Pancreas (tissue), 10 donors: ENCODE measurements around the gene IGF1. TPM values are rescaled to one million over a fixed set of nuclear protein-coding genes. Genes with fewer than 3 reads are reported as not detected.

Experiments
- ATAC-seq, 4 donors: fragments of 200-7000 bp; cut with Tn5 transposase; one replicate each; pipeline versions ENCODE4 v1.8.0 to v1.9.1; 2020; ENCODE audit warnings: mild to moderate bottlenecking in 4 of 4, moderate library complexity in 4 of 4
- DNase-seq, 6 donors: peaks; one replicate each; pipeline ENCODE4 v3.0.0-alpha.2; 2020
- FAIRE-seq: peaks from 2 replicates; lab custom pipeline; 2012; peaks lifted over from hg19 to GRCh38; lab: Jason Lieb, UNC
- H3K27ac ChIP-seq, 4 donors: fragments of 200-600 bp; sonication (generic); 1 replicate in 3 of 4; 2 replicates in 1 of 4; pipeline versions ENCODE4 v1.5.0 to v1.8.0; 2020
- H3K27me3 ChIP-seq, 4 donors: fragments of 200-600 bp; one replicate each; pipeline ENCODE4 v1.8.0; 2021
- H3K36me3 ChIP-seq, 3 donors: fragments of 200-600 bp; sonication (generic) in 1 of 3; one replicate each; pipeline versions ENCODE4 v1.5.0 to v1.8.0; 2020 to 2021
- H3K4me1 ChIP-seq, 3 donors: fragments of 200-600 bp; one replicate each; pipeline ENCODE4 v1.8.0; 2021
- H3K4me3 ChIP-seq, 4 donors: fragments of 200-600 bp; sonication (generic) in 2 of 4; one replicate each; pipeline versions ENCODE4 v1.5.0 to v1.8.0; 2020 to 2021
- H3K9me3 ChIP-seq, 4 donors: fragments of 200-600 bp; one replicate each; pipeline ENCODE4 v1.8.0; 2021
- WGBS, 2 donors: extraction: QIAGEN DNeasy Blood & Tissue Kit; methylation state at CpG; one replicate each; pipeline ENCODE4 v1.1.7; 2013; 5-methylcytosine and 5-hydroxymethylcytosine counted together
- intact Hi-C, 3 donors: fragments of 100-400 bp; cut with DNase I; formaldehyde crosslinking; loops; one replicate each; pipeline versions ENCODE4 v1.11.1 to v1.14.2; 2022
- polyA plus RNA-seq, 2 donors: library from polyadenylated mRNA; stranded (reverse); fragments of 200-250 nt; gene quantifications; one replicate each; pipeline ENCODE4 v1.2.3, GENCODE V29; 2013
- total RNA-seq, 6 donors: library from RNA; stranded (reverse); fragmentation: NEBNext Ultra II Directional in 4 of 6; extraction: Animal tissue kit (Norgen Biotek cat#: 25700) in 4 of 6; gene quantifications; one replicate each; pipeline versions ENCODE4 v1.2.1 to v1.2.4, GENCODE V29; 2021 to 2023
- TF ChIP-seq, protein P1 (sequence below), 4 donors: fragments of 200-600 bp; sonication (generic) in 3 of 4; IDR thresholded peaks; one replicate each; pipeline versions ENCODE4 v1.5.0 to v1.8.0; 2021; ENCODE audit warnings: antibody characterized with exemption in 4 of 4
- donor health status: healthy with polysubstance abuse.
- donor health status: DM: no; HTN: no; CAD: no; lungs with moderate emphysema.
- donor health status: DM: no; HTN: no; CAD: no.
- donor health status: control.
- donor health status: control.
- donor health status: Bipolar disorder and iron deficiency.
- donor health status: DM: yes; HTN: yes; CAD: no.
- donor health status: DM: no; HTN: no; CAD: no.
- donor health status: DM: no; HTN: no; CAD: no.
- donor health status: DM: yes; HTN: yes; CAD: no.

The IGF1 gene
- total and polyA plus RNA-seq, 8 donors, result 1.5 to 23.8 (median 4.6) TPM

GRCh38 chr12:102438047-102438826 is 42.1 kb downstream of the IGF1 start:
- FAIRE-seq, result no peak
- no peak for DNase-seq
- ATAC-seq, result no peak
- intact Hi-C loops, result no loop called here
- TF ChIP-seq, protein P1, sequence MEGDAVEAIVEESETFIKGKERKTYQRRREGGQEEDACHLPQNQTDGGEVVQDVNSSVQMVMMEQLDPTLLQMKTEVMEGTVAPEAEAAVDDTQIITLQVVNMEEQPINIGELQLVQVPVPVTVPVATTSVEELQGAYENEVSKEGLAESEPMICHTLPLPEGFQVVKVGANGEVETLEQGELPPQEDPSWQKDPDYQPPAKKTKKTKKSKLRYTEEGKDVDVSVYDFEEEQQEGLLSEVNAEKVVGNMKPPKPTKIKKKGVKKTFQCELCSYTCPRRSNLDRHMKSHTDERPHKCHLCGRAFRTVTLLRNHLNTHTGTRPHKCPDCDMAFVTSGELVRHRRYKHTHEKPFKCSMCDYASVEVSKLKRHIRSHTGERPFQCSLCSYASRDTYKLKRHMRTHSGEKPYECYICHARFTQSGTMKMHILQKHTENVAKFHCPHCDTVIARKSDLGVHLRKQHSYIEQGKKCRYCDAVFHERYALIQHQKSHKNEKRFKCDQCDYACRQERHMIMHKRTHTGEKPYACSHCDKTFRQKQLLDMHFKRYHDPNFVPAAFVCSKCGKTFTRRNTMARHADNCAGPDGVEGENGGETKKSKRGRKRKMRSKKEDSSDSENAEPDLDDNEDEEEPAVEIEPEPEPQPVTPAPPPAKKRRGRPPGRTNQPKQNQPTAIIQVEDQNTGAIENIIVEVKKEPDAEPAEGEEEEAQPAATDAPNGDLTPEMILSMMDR (IDR thresholded peaks at IDR 0.05), result no peak
- H3K27me3 ChIP-seq, result no peaks in the 10 kb centered on the region
- peaks cover 0 to 10% (median 8%) of the 10 kb centered on the region in 3 donors for H3K4me1 ChIP-seq
- no peak overlapping the region for H3K4me3 ChIP-seq
- H3K9me3 ChIP-seq, result no peaks in the 10 kb centered on the region
- no peaks in the 10 kb centered on the region for H3K36me3 ChIP-seq
- H3K27ac ChIP-seq, result no peak overlapping the region
- WGBS, 2 donors, result 75 to 78% methylated on average over 11 of the region's 11 CpGs

GRCh38 chr12:102437511-102437910 is 42.9 kb downstream of the IGF1 start:
- FAIRE-seq (no peak), ATAC-seq (no peak), DNase-seq (no peak)
- TF ChIP-seq, protein P1 (IDR thresholded peaks at IDR 0.05), result no peak
- Histone ChIP-seq H3K36me3 (no peaks in the 10 kb centered on the region), H3K4me1 (peaks cover 0 to 10% (median 8%) of the 10 kb centered on the region in 3 donors), H3K4me3 (no peak overlapping the region), H3K27ac (no peak overlapping the region), H3K9me3 (no peaks in the 10 kb centered on the region), H3K27me3 (no peaks in the 10 kb centered on the region)
- 88 to 94% methylated on average over 3 of the region's 3 CpGs for WGBS, 2 donors
- intact Hi-C loops, result no loop called here

- TF ChIP-seq, protein P1 (IDR thresholded peaks at IDR 0.05), result no peak
- FAIRE-seq, result no peak
- intact Hi-C loops, result no loop called here
- ATAC-seq, result no peak
- Histone ChIP-seq H3K27ac (peak overlapping the region in 2 of 4 donors; percentile 22 to 71), H3K36me3 (no peaks in the 10 kb centered on the region), H3K4me3 (no peak overlapping the region), H3K27me3 (no peaks in the 10 kb centered on the region), H3K9me3 (no peaks in the 10 kb centered on the region), H3K4me1 (peaks cover 0 to 10% (median 8%) of the 10 kb centered on the region in 3 donors)
- 66 to 67% methylated on average over 4 of the region's 4 CpGs for WGBS, 2 donors
- peak in 1 of 6 donors; percentile 51 for DNase-seq
Measured at GRCh38 chr12:102436867-102437266, 43.5 kb downstream of the IGF1 start.

- no peaks in the 10 kb centered on the region for H3K36me3 ChIP-seq
- no peaks in the 10 kb centered on the region for H3K27me3 ChIP-seq
- DNase-seq, result peak in 2 of 6 donors; percentile 21 to 38
- H3K4me3 ChIP-seq, result peak overlapping the region in 1 of 4 donors; percentile 2
- peak overlapping the region; percentile 22 to 71 (median 50) for H3K27ac ChIP-seq
- intact Hi-C loops, result no loop called here
- peak; percentile 80 to 91 (median 88) for ATAC-seq
- H3K4me1 ChIP-seq, result peaks cover 0 to 10% (median 8%) of the 10 kb centered on the region in 3 donors
- WGBS, 2 donors, result 14 to 18% methylated on average over 4 of the region's 4 CpGs
- H3K9me3 ChIP-seq, result no peaks in the 10 kb centered on the region
- FAIRE-seq, result no peak
- TF ChIP-seq, protein P1 (IDR thresholded peaks at IDR 0.05), result no peak
Measured at GRCh38 chr12:102435827-102436436, 44.4 kb downstream of the IGF1 start.
